HG03558 (cell line): ENCODE data around the gene CAPZB.

Experiments
- ATAC-seq: cut with Tn5 transposase; IDR thresholded peaks from one replicate; pipeline ENCODE4 v1.9.1; 2021; ENCODE audit warnings: moderate number of reproducible peaks; ENCODE audit not compliant: unreplicated experiment; ENCODE audit errors: extremely low read depth

The CAPZB gene

DNA sequence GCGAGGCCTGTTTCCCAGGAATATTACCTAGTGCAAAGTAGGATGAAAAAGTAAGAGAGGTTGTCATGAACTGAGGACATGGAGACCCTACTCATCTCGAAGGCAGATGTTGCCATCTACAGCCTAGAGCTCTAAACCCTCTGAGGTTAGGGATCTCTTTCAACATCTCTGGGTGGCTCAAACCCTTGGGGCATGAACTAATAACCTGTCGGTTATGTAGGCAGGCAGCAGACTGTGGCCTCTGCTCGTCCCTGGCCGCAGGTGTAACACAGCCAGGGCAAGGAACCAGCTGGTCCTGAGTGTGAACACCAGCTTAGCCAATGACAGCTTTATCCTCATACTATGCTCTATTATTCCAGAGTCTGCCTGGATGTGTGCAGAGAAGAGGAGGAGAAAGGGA is 13.2 kb downstream of the CAPZB start:
- no peak for ATAC-seq

DNA sequence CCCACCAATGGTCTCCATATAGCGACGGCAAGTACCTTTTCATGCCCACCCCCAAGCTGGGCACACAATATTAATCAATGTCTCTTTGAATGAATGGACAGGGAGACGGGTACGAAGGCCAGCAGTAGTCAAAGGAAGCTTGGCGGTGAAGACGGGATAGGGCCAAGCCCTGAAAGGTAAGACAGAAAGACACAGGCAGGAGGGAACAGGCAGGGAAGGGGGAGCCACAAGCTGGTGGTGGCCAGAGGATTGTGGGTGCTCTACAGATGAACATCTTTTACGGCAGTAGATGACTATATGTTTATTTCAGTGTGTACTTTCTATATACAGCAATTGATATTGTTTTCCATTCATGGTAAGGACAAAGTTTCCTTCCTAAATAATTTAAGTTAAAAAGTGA is 16.3 kb downstream of the CAPZB start:
- no peak for ATAC-seq

DNA sequence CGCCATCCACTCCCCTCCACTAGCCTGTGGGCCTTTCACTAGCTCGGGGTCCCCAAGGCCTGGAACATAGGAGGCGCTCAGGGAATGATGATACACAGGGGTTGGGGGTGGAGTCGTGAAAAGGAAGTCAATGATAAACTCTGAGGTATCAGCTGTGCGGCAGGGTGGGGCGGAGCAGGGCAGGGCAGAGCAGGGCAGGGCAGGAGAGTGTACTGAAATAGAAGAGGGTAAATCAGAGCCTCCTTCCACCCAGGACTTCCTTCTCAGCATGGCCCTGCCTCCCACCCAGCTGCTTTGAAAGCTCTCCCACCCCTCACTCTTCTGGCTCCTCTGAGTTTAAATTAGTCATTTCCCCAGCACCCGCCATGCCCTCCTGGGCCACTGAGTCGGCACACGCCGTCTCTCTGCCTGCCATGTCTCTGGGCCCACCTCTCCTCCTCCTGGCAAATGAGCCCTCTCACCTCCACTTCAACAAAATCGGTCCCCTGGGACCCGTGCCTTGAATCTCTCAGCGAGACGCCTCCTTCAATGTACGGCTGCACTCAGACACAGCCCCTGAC is 16.9 kb downstream of the CAPZB start:
- ATAC-seq = no peak

DNA sequence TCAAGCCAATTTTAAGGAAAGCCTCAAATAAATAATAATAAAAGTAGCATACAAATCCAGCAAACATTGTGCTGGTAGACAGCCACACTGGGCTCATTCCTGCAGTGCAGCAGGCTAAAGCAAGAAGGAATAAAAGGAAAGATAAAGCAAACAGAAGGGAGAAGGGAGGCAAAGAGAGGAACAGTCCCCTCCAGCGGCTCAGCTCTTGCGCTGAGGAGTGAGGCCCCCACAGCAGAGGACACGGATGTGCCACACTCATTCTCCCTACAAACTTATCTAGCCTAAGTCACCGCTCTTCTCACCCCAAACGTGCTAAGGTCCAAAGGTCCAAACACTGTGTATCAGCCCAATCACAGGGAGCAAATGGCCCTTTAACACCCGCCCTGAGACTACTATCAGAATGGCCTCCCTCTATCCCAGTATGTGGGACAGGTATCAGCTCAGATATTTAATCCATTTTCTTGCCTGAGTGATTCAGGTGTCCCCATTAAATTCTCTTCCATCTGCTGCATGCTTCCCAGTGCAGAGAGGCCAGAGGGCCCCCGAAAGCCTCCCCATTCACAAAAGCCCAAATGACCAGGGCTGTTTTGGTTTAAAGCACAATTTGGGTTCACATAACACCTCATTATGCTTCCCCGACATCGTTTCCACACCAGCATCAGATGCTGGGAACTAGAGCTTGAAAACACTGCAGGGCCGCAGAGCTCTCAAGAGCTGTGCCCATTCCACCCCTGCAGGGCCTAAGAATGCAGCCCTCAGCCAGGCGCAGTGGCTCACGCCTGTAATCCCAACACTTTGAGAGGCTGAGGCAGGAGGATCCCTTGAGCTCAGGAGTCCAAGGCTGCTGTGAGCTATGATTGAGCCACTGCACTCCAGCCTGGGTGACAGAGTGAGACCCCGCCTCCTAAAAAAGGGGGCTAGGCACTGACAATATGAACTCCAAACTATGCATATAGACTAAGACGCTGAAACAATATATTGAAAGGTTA is 17.8 kb downstream of the CAPZB start:
- no peak for ATAC-seq

DNA sequence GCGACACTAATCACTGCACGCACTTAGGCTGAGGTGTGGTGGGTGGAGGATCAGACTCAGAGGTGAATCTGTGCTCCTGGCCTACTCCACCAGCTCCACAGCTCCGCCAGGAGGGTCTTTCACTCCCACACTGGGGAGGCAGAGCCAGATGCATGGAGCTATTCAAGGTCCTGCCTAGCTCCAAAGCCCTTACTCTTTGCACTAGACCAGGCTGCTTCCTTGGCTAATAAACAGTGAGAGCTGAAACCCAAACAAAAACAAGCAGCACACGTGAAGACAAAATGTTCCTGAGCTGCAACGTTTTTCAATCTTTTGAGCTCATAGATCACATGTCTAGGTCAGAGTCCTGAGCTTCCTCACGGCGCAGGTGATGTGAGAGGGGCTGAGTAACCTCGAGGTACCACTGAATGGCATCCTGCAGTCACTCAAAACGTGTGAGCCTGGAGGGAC is 19.2 kb downstream of the CAPZB start:
- ATAC-seq = no peak

DNA sequence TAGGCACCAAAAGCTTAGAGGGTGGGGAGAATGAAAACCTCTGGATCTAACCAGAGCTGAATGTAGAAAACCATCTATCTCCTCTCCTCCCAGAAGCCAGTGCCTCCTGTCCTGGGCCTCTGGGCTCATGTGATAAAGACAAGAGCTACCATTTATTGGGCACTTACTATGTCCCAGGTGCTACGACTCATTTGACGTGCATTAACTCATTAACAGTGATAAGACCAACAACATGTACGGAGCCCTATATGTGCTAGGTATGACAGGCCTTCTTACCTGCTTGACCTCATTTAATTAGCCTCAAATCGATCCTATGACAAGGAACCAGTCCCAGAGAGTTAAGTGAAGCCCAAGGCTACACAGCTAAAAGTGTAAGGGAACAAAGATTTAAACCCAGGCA is 19.7 kb downstream of the CAPZB start:
- no peak for ATAC-seq

DNA sequence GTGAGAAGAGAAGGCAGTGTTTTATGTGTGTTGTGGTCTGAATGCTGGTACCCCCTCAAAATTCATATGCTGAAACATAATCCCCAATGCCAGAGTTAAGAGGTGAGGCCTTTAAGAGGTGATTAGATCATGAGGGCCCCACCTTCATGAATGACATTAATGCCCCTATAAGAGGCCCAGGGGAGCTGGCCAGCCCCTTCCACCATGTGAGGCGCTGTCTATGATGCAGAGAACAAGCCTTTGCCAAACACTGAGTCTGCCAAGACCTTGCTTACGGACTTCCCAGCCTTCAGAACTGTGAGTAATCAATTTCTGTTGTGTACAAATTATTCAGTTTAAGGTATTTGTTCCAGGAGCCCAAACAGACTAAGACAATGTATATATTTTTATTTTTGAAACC is 20.2 kb downstream of the CAPZB start:
- ATAC-seq = no peak

DNA sequence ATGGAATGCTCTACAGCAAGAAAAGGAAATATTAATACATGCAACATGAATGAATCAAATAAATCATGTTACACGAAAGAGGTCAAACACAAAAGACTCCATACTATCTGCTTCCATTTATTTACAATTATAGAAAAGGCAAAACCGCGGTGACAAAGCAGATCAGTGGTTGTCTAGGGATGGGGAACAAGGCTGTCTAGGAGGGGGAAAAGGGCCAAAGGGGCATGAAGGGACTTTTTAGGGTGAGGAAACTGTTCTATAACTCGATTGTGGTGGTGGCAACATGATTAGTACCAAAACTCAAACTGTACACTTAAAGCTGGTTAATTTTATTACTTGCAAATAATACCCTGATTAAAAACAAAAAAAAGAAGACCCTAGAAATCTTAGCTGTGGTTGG is 20.6 kb downstream of the CAPZB start:
- ATAC-seq = no peak

DNA sequence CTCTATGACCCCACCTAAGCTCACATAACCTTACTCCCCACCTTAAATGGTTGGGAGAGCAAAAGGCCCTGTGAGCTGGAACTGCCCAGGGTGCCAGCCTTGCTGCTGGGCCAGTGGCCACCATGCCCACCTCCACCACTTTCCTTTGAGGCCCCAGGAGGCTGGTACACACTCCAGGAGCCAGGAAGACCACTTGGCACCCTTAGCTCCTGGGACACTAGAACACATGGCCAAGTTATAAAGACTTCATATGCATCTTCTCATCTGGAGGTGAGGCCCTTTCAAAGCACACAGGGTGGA is 21.9 kb downstream of the CAPZB start:
- no peak for ATAC-seq

DNA sequence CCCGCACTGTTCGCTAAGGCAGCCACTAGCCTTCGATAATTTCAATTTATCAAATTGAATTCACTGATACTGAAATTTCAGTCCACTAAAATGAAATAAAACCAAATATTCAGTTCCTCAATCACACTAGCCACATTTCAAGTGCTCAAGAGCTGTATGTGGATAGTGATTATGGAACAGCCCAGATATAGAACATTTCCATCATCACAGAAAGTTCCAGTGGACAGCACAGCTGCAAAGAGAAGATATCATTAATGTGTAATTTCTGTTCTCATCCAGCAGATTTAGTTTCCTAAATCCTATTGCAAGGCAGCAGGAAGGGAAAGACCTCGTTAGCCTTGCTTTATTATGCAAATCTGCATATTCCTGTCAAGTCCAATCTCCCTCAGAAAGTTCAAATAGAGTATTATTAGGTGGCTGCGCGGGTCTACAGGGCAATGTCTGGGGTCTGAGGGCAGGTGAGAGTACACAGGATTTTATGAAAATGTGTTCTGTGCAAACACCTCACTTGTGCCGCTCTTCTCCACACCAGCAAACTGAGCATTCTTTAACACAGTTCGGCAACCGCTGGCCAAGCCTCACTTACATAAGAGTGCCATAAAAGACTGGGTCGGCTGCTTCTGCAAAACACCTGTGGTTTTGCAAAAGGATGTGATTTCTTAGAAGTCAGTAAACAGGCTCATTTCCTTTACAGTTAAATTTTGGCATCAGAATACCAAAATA is 22.4 kb downstream of the CAPZB start:
- no peak for ATAC-seq

DNA sequence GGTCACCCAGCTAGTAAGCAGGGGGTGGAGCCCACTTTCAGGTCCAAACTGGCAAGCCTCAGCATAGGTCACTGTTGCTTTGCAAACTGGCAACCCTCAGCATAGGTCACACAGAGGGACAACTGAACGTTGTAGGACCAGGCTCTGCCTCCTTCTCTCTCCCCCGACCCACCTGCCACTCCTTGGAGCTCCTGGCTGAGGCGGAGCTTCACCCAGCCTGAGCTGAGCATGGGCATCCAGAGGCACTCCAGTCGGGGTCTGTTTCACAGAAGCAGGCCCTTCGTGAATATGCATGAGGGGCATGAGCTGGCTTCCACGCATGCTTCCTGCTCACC is 24.2 kb downstream of the CAPZB start:
- no peak for ATAC-seq

DNA sequence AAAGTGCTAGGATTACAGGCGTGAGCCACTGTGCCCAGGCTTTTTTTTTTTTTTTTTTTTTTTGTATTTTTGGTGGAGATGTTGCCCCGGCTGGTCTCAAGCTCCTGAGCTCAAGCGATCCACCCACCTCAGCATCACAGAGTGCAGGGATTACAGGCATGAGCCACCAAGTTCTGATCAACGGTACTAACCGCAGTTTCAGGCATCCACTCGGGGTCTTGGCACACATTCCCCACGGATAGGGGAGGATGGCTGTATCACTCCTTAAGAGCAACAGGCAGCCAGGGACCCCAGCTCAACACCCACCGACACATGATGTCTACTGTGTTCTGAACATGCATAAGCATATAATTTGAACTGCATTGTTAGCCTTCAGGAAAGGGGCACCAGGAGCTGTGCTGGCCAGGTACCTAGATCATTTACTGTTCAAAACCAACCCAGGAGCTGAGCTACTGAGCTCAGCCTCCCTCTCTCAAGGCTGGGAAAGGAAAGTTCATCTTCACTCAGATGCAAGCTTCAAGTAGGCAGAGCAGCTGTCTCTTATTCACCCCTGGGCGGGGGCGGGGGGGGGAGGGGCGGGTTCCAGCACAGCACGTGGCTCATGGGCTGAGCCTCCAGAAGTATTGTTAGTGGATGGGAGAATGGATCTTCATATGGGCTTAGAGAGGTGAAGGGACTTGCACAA is 24.7 kb downstream of the CAPZB start:
- ATAC-seq = no peak

DNA sequence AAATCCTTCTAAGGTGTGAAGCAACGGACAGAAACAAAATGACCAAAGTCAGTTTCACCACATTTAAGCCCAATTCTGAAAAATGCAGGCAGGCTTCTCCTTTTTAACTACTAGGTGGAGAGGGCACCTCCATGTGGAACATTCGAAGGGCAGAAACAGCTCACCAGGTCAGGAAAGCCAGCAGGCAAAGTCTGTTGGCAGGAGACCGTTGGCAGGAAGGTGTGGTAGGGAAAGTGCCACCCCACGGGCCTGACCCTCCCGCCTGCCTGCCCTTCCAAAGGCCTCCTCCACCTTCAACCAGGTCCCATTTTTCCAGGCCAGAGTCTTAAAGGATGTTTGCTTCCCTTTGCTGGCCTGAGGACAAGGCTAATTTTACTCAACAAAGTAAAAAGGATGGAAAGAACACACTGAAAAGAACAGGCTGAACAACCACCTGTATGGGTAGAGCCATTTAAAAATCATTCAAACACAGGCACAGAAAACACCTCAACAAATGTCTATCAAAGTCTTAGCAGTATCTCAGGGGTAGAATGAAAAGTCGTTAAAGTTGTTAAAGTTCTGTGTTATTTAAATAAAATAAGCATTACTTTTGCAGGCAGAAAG is 26.4 kb downstream of the CAPZB start:
- ATAC-seq = no peak

DNA sequence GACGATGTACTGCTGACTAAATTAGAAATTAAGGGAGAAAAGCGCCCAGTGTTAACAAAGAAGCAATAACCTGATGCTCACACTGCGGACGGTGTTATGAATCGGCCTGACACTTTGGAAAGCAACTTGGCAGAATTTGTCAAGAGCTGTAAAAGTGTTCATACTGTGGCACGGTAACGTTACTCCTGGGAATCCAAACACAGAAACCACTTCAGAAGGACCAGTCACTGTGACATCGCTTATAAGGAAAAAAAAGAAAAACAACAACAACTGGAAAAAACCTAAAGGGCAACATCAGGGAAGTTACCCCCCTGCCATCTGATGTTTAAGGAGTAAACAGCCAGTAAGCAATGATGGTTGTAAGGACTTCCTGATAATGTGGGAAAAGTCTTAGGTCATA is 27.7 kb downstream of the CAPZB start:
- no peak for ATAC-seq

DNA sequence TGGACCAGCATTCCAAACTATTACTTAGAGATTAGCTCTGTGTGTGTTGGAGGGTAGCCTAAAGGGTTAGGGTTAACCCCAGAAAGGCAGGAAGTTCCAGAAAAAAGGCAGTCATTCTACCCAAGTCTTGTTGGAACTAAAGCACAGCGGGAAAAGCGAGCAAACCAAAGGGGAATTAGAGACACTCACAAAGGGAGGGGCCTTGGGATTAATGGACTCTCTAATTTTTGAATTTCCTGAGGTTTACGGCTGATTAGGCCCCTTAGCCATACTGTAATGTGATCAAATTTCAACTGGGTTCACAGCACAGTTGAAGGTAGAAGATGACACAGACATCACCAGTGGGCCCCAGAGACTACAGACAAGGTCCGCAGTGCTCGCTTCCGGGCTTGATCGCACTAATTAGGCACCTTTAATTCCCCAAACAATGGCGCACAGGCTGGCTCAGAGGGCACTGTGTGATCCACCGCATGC is 28.3 kb downstream of the CAPZB start:
- ATAC-seq = no peak

DNA sequence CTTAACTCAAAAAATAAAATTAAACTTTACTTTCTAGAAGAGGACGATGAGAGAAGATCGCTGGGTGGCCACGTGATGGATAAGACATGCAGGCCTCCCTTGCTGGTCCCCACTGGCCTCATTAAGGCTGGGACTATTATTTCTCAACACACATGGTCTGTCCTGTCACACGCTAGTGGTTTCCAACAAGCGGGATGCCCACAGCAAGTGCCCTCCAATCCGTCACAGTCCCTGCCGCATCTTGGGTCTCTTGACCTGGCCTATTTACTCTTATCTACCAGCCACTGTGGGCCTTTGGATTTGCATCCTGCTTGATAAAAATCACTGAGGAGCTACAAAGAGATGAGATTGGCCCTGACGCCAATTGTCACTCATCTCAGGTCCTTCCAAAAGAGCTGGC is 30.0 kb downstream of the CAPZB start:
- ATAC-seq = no peak

DNA sequence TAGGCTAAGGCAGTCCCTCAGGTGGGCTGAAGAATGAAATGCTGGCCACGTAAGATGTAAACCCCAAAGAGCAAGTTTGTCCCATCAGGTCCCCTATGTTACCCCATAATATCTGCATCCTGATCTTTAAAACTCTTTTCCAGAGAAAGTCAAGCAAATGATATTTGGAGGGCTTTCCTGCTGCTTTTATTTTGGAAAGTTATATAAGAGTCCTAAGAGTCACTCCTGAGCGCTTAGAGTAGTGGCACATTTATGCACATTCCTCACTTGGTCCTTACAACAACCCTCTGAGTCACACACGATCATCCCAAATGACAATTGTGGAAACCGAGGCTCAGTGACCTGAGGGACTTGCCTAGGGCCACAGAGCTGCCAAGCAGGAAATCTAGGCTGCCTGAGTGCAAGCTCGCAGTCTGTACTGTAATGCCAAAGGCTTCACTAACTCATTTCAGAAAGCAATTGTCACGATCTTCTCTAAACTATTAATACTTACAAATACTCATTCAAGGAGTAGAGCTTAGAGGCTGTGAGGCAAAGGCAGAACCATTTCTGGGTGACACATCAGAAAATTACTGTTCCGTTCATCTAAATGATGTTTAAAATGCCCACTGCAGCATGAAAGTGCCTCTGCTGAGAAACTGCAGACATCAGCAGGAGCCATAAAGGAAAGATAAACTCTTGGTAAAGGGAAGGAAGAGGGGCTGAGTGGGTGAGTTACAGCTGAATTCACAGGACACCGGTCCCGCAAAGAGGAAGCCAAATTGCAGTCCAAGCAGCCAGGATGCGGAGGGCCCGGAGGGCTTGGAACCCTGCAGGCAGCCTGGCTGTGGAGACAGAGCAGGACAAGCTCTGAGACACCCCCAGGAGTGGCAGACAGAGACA is 30.8 kb downstream of the CAPZB start:
- ATAC-seq = no peak

DNA sequence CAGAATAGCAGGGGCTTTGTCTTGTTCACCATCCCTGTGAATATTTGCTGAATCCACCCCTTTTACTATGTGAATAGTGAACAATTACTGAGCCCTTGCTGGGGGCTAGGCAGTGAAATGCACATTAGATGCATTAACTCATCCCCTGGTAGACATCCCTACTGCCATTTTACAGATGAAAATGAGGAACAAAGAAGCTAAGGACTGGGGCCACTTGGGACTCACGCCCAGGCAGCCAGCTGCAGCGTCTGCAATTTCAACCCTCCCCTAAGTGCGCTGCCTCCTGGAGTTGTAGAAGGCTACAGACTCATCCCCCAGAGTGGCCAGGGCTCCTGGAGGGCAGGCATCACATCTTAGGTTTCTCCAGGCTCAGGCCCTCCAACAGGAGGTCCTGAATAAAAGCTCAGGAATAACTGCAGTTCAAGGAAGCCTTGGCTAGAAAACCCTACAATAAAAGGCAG is 31.6 kb downstream of the CAPZB start:
- ATAC-seq = no peak

DNA sequence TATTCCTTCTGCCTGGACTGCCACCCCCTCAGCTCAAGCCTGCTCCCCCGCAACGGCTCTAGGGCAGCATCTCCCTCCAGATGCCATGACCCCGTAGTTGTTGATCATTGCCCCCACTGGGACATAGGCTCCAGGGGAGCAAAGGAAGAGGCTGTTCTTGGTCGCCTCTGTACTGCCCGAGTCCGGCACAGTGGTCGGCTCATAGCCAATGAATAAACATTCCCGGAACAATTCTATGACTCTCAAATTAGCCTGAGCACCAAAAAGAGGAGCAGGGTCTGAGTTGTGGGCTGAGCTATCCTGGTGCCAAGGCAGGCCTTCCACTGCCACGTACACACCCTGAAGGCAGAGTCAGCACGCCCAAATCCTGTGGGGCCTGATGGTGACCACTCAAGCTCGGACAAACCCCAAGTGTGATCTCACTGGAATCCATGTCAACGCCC is 33.1 kb downstream of the CAPZB start:
- ATAC-seq = no peak
